WTC11 (cell line): ENCODE data around the gene FIS1. TPM values are rescaled to one million over a fixed set of nuclear protein-coding genes. Genes with fewer than 3 reads are reported as not detected.
"Not testable (repeated sequence)": the region's sequence is repeated elsewhere in the genome, so short reads cannot be mapped to it uniquely, and the experiment has no call there.

Experiments
- ATAC-seq: fragments of 200-7000 bp; cut with Tn5 transposase; 2 replicates; pipeline ENCODE4 v1.10.0; 2021; ENCODE audit warnings: mild to moderate bottlenecking, moderate library complexity
- CTCF ChIA-PET: fragments of 300-600 bp; sonication (Branson Sonifier 250); formaldehyde crosslinking; loops from one replicate; lab custom pipeline; 2021; ENCODE audit warnings: antibody characterized with exemption; lab: Charles Lee
- POLR2A ChIA-PET: fragments of 350-600 bp; sonication (Branson Sonifier 250); formaldehyde crosslinking; loops from one replicate; lab custom pipeline; 2021; ENCODE audit warnings: antibody characterized with exemption; lab: Charles Lee
- DNase-seq: peaks from one replicate; pipeline ENCODE4 v3.0.0; 2021; ENCODE audit warnings: low spot score
- H3K27ac Mint-ChIP-seq: 2 replicates; pipeline ENCODE4 v1.8.0; 2021; ENCODE audit warnings: mixed read lengths
- H3K27me3 Mint-ChIP-seq: 2 replicates; pipeline ENCODE4 v1.8.0; 2021; ENCODE audit warnings: low read depth, mild to moderate bottlenecking, moderate library complexity, mixed read lengths
- H3K36me3 Mint-ChIP-seq: 2 replicates; pipeline ENCODE4 v1.8.0; 2021; ENCODE audit warnings: mixed read lengths
- H3K4me1 Mint-ChIP-seq: 2 replicates; pipeline ENCODE4 v1.8.0; 2022; ENCODE audit warnings: mixed read lengths
- H3K4me3 Mint-ChIP-seq: 2 replicates; pipeline ENCODE4 v1.8.0; 2021; ENCODE audit warnings: mild to moderate bottlenecking, moderate library complexity, mixed read lengths
- H3K9me3 Mint-ChIP-seq: 2 replicates; pipeline ENCODE4 v1.8.0; 2021; ENCODE audit warnings: mixed read lengths
- CBFB ChIP-seq: sonication (generic); formaldehyde crosslinking; IDR thresholded peaks from 2 replicates; pipeline ENCODE4 v1.8.1; 2022; ENCODE audit warnings: mild to moderate bottlenecking, low read depth, missing genetic modification reagents
- FOXP1 ChIP-seq: sonication (generic); formaldehyde crosslinking; IDR thresholded peaks from 2 replicates; pipeline ENCODE4 v1.8.0; 2022; ENCODE audit warnings: missing genetic modification reagents, mild to moderate bottlenecking, moderate library complexity, borderline replicate concordance
- IRF2 ChIP-seq: sonication (generic); formaldehyde crosslinking; IDR thresholded peaks from 2 replicates; pipeline ENCODE4 v1.8.0; 2022; ENCODE audit warnings: low read depth, missing genetic modification reagents, borderline replicate concordance
- RELA ChIP-seq: sonication (generic); formaldehyde crosslinking; IDR thresholded peaks from 2 replicates; pipeline ENCODE4 v1.8.1; 2022; ENCODE audit warnings: missing genetic modification reagents, mild to moderate bottlenecking, borderline replicate concordance
- RORB ChIP-seq: fragments of 250-450 bp; sonication (Bioruptor Pico); IDR thresholded peaks from 2 replicates; pipeline ENCODE4 v1.9.0; 2021; ENCODE audit warnings: mild to moderate bottlenecking
- SP1 ChIP-seq: sonication (generic); formaldehyde crosslinking; conservative IDR thresholded peaks from 2 replicates; pipeline ENCODE4 v1.8.1; 2022; ENCODE audit warnings: missing genetic modification reagents
- TEAD1 ChIP-seq: sonication (generic); formaldehyde crosslinking; IDR thresholded peaks from 2 replicates; pipeline ENCODE4 v1.8.0; 2022; ENCODE audit warnings: mild to moderate bottlenecking, missing genetic modification reagents
- ZNF263 ChIP-seq: sonication (generic); formaldehyde crosslinking; IDR thresholded peaks from 2 replicates; pipeline ENCODE4 v1.8.1; 2022; ENCODE audit warnings: low read depth, mild to moderate bottlenecking, moderate library complexity, missing genetic modification reagents
- ZNF671 ChIP-seq: fragments of 250-450 bp; sonication (Bioruptor Pico); IDR thresholded peaks from 2 replicates; pipeline ENCODE4 v1.8.0; 2021; ENCODE audit warnings: mild to moderate bottlenecking
- total RNA-seq: library from RNA; stranded (reverse); gene quantifications from 3 replicates; pipeline ENCODE4 v1.2.3, GENCODE V29; 2021
- TF ChIP-seq, protein P1 (sequence below): fragments of 250-450 bp; sonication (Bioruptor Pico); conservative IDR thresholded peaks from 2 replicates; pipeline ENCODE4 v1.9.0; 2021; ENCODE audit warnings: mild to moderate bottlenecking
- TF ChIP-seq, protein P2 (sequence below): sonication (generic); formaldehyde crosslinking; IDR thresholded peaks from 2 replicates; pipeline ENCODE4 v1.8.1; 2022; ENCODE audit warnings: low read depth, missing genetic modification reagents, borderline replicate concordance
- TF ChIP-seq, protein P3 (sequence below): sonication (generic); formaldehyde crosslinking; conservative IDR thresholded peaks from 2 replicates; pipeline ENCODE4 v1.8.1; 2023; ENCODE audit warnings: mild to moderate bottlenecking, low read depth, missing genetic modification reagents, moderate library complexity
- TF ChIP-seq, protein P4 (sequence below): sonication (generic); formaldehyde crosslinking; IDR thresholded peaks from 2 replicates; pipeline ENCODE4 v1.8.1; 2023; ENCODE audit warnings: mild to moderate bottlenecking, missing genetic modification reagents, moderate library complexity
- TF ChIP-seq, protein P5 (sequence below): sonication (generic); formaldehyde crosslinking; IDR thresholded peaks from 2 replicates; pipeline ENCODE4 v1.8.0; 2022; ENCODE audit warnings: missing genetic modification reagents
- TF ChIP-seq, protein P6 (sequence below): fragments of 250-450 bp; sonication (Bioruptor Pico); IDR thresholded peaks from 2 replicates; pipeline ENCODE4 v1.9.0; 2021; ENCODE audit warnings: moderate library complexity, mild to moderate bottlenecking, inconsistent platforms, borderline replicate concordance
- TF ChIP-seq, protein P7 (sequence below): fragments of 250-450 bp; sonication (Bioruptor Pico); IDR thresholded peaks from 2 replicates; pipeline ENCODE4 v2.1.2; 2022; ENCODE audit warnings: mild to moderate bottlenecking, moderate library complexity
- TF ChIP-seq, protein P8 (sequence below): sonication (generic); formaldehyde crosslinking; IDR thresholded peaks from 2 replicates; pipeline ENCODE4 v1.8.0; 2022; ENCODE audit warnings: mild to moderate bottlenecking, missing genetic modification reagents
- TF ChIP-seq, protein P9 (sequence below): sonication (generic); formaldehyde crosslinking; IDR thresholded peaks from 2 replicates; pipeline ENCODE4 v1.8.0; 2022; ENCODE audit warnings: mild to moderate bottlenecking, missing genetic modification reagents

Gene FIS1
- total RNA-seq, 1 experiment from 2014 or later: 123 TPM

DNA sequence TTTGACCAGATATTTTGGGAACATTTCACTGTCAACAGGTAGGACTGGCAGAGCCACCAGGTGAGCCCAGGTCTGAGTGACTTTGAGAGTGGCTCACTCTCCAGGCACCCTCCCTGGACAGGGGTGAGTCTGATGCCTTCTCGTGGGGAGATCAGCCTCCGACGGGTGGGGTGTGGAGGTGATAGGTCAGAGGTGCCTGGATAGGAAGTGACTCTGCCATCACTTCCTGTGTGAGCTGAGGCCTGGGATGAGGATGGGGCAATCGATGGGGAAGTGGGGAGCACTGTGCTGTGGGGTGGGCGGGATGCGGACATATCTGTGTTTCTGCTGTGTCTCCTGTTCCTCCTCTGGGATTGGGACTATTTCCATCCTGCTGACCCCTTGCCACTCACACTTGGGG lies 42.2 kb upstream of the FIS1 start (continued):
- TF ChIP-seq, protein P1, sequence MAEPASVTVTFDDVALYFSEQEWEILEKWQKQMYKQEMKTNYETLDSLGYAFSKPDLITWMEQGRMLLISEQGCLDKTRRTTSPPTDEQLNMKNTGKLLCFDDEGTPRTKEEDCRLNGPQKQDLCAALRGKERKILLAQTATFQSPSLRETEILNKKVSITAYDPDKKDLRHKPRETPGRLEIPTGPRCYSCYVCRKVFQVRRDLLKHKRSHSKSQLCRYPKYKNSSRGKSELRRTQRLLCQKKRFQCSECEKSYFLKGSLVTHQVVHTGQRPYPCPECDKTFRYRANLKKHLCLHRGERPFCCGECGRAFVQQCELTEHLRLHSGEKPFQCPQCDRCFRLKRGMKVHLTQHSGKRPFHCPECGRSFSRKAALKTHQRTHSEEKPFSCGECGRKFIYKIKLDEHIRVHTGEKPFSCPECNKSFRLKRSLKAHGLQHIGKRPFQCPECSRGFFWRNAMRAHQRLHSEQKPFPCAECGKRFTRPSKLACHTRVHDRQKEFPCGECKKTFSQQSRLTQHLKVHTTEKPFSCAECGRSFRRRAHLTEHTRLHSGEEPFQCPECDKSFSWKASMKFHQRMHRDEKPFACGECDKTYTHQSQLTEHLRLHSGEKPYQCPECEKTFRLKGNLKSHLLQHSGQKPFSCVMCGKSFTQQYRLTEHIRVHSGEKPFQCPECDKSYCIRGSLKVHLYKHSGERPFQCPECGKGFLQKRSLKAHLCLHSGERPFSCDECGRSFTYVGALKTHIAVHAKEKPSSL: no peak

DNA sequence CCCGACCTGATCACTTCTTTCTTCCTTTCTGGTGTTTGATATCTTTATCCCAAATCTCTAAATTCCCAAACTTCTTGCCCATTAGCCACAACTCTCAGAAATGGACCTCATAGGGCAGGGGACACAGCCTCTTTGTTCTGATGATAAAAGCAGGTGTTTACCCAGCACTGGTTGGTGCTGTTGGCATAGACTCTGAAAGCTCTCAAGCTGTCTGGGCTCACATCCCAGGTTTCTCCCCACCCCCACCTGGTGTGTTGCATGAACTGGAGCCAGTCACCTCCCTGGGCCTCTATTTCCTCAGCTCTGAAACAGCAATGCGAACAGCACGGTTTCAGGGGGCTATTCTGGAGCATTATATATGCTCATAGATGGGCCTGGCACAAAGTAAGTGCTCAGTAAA lies 41.0 kb upstream of the FIS1 start:
- POLR2A ChIA-PET, DNase-seq, H3K9me3 Mint-ChIP-seq, H3K27me3 Mint-ChIP-seq, ATAC-seq, H3K4me3 Mint-ChIP-seq, H3K27ac Mint-ChIP-seq: not testable (repeated sequence)
- H3K4me1 Mint-ChIP-seq: peaks cover 38% of the 10 kb centered on the region
- H3K36me3 Mint-ChIP-seq: peaks cover 14% of the 10 kb centered on the region
- CTCF ChIA-PET: interaction anchor here (0.6 kb wide), 1 partner anchor 321 kb away, joined by 3 read pairs; no protein-coding TSS in a partner anchor

DNA sequence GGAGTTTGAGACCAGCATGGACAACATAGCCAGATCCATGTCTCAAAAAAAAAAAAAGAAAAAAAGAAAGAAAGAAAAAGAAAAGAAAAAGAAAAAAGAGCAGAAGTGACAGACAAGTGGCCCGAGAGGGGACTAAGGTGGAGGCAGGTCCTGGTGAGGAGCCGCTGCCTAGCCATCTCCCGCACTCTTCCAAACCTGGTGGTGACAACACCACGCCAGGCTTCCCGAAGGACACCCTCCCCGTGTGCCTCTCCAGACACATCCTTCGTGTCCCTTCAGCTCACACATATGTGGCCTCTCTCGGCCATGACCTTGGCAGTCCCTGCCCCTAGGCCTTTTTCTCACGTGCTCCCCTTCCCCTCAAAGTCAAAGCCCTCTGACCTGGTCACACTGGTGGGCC lies 40.3 kb upstream of the FIS1 start:
- peaks cover 31% of the 10 kb centered on the region for H3K4me1 Mint-ChIP-seq
- no peak for DNase-seq
- H3K36me3 Mint-ChIP-seq: peaks cover 14% of the 10 kb centered on the region
- H3K4me3 Mint-ChIP-seq: no peak overlapping the region
- no peak for ATAC-seq
- H3K9me3 Mint-ChIP-seq: peaks cover 6% of the 10 kb centered on the region; the same call in 1 of the 2 replicates
- H3K27me3 Mint-ChIP-seq: no peaks in the 10 kb centered on the region; the same call in 1 of the 2 replicates
- ChIA-PET POLR2A (no interaction called here), CTCF (interaction anchor here (0.6 to 1.2 kb wide), 2 partner anchors 91 to 208 kb away, joined by 3 to 4 read pairs; no protein-coding TSS in a partner anchor)
- H3K27ac Mint-ChIP-seq: no peak overlapping the region
- TF ChIP-seq, protein P2, sequence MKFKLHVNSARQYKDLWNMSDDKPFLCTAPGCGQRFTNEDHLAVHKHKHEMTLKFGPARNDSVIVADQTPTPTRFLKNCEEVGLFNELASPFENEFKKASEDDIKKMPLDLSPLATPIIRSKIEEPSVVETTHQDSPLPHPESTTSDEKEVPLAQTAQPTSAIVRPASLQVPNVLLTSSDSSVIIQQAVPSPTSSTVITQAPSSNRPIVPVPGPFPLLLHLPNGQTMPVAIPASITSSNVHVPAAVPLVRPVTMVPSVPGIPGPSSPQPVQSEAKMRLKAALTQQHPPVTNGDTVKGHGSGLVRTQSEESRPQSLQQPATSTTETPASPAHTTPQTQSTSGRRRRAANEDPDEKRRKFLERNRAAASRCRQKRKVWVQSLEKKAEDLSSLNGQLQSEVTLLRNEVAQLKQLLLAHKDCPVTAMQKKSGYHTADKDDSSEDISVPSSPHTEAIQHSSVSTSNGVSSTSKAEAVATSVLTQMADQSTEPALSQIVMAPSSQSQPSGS: no peak
- TF ChIP-seq IRF2 (CRISPR knock-in tag) (no peak), RORB (CRISPR knock-in tag) (no peak), CBFB (CRISPR knock-in tag) (no peak), FOXP1 (no peak), TEAD1 (CRISPR knock-in tag) (no peak), RELA (no peak), ZNF263 (CRISPR knock-in tag) (no peak), ZNF671 (CRISPR knock-in tag) (no peak), SP1 (CRISPR knock-in tag) (no peak)
- TF ChIP-seq, protein P3, sequence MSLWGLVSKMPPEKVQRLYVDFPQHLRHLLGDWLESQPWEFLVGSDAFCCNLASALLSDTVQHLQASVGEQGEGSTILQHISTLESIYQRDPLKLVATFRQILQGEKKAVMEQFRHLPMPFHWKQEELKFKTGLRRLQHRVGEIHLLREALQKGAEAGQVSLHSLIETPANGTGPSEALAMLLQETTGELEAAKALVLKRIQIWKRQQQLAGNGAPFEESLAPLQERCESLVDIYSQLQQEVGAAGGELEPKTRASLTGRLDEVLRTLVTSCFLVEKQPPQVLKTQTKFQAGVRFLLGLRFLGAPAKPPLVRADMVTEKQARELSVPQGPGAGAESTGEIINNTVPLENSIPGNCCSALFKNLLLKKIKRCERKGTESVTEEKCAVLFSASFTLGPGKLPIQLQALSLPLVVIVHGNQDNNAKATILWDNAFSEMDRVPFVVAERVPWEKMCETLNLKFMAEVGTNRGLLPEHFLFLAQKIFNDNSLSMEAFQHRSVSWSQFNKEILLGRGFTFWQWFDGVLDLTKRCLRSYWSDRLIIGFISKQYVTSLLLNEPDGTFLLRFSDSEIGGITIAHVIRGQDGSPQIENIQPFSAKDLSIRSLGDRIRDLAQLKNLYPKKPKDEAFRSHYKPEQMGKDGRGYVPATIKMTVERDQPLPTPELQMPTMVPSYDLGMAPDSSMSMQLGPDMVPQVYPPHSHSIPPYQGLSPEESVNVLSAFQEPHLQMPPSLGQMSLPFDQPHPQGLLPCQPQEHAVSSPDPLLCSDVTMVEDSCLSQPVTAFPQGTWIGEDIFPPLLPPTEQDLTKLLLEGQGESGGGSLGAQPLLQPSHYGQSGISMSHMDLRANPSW (CRISPR knock-in tag): no peak
- TF ChIP-seq, protein P4, sequence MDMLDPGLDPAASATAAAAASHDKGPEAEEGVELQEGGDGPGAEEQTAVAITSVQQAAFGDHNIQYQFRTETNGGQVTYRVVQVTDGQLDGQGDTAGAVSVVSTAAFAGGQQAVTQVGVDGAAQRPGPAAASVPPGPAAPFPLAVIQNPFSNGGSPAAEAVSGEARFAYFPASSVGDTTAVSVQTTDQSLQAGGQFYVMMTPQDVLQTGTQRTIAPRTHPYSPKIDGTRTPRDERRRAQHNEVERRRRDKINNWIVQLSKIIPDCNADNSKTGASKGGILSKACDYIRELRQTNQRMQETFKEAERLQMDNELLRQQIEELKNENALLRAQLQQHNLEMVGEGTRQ (CRISPR knock-in tag): no peak
- TF ChIP-seq, protein P5, sequence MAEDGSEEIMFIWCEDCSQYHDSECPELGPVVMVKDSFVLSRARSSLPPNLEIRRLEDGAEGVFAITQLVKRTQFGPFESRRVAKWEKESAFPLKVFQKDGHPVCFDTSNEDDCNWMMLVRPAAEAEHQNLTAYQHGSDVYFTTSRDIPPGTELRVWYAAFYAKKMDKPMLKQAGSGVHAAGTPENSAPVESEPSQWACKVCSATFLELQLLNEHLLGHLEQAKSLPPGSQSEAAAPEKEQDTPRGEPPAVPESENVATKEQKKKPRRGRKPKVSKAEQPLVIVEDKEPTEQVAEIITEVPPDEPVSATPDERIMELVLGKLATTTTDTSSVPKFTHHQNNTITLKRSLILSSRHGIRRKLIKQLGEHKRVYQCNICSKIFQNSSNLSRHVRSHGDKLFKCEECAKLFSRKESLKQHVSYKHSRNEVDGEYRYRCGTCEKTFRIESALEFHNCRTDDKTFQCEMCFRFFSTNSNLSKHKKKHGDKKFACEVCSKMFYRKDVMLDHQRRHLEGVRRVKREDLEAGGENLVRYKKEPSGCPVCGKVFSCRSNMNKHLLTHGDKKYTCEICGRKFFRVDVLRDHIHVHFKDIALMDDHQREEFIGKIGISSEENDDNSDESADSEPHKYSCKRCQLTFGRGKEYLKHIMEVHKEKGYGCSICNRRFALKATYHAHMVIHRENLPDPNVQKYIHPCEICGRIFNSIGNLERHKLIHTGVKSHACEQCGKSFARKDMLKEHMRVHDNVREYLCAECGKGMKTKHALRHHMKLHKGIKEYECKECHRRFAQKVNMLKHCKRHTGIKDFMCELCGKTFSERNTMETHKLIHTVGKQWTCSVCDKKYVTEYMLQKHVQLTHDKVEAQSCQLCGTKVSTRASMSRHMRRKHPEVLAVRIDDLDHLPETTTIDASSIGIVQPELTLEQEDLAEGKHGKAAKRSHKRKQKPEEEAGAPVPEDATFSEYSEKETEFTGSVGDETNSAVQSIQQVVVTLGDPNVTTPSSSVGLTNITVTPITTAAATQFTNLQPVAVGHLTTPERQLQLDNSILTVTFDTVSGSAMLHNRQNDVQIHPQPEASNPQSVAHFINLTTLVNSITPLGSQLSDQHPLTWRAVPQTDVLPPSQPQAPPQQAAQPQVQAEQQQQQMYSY (CRISPR knock-in tag): no peak
- TF ChIP-seq, protein P6, sequence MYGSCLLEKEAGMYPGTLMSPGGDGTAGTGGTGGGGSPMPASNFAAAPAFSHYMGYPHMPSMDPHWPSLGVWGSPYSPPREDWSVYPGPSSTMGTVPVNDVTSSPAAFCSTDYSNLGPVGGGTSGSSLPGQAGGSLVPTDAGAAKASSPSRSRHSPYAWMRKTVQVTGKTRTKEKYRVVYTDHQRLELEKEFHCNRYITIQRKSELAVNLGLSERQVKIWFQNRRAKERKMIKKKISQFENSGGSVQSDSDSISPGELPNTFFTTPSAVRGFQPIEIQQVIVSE (CRISPR knock-in tag): no peak
- TF ChIP-seq, protein P7, sequence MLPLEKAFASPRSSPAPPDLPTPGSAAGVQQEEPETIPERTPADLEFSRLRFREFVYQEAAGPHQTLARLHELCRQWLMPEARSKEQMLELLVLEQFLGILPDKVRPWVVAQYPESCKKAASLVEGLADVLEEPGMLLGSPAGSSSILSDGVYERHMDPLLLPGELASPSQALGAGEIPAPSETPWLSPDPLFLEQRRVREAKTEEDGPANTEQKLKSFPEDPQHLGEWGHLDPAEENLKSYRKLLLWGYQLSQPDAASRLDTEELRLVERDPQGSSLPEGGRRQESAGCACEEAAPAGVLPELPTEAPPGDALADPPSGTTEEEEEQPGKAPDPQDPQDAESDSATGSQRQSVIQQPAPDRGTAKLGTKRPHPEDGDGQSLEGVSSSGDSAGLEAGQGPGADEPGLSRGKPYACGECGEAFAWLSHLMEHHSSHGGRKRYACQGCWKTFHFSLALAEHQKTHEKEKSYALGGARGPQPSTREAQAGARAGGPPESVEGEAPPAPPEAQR (CRISPR knock-in tag): no peak
- TF ChIP-seq, protein P8, sequence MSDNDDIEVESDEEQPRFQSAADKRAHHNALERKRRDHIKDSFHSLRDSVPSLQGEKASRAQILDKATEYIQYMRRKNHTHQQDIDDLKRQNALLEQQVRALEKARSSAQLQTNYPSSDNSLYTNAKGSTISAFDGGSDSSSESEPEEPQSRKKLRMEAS (CRISPR knock-in tag): no peak
- TF ChIP-seq, protein P9, sequence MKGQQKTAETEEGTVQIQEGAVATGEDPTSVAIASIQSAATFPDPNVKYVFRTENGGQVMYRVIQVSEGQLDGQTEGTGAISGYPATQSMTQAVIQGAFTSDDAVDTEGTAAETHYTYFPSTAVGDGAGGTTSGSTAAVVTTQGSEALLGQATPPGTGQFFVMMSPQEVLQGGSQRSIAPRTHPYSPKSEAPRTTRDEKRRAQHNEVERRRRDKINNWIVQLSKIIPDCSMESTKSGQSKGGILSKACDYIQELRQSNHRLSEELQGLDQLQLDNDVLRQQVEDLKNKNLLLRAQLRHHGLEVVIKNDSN (CRISPR knock-in tag): no peak
